Ovary (tissue), 10 donors: ENCODE results near the gene TAS2R38. TPM values are rescaled to one million over a fixed set of nuclear protein-coding genes. Genes with fewer than 3 reads are reported as not detected.

Experiments
- DNase-seq, 5 donors: peaks; one replicate each; pipeline ENCODE4 v3.0.0-alpha.2; 2019 to 2020
- H3K27ac ChIP-seq, 2 donors: fragments of 200-600 bp; one replicate each; pipeline versions ENCODE4 v1.5.1 to v1.8.0; 2019 to 2022
- H3K27me3 ChIP-seq: fragments of 200-600 bp; one replicate; pipeline ENCODE4 v1.8.0; 2022
- H3K36me3 ChIP-seq: fragments of 200-600 bp; sonication (generic); one replicate; pipeline ENCODE4 v1.5.1; 2019
- H3K4me1 ChIP-seq: one replicate; pipeline ENCODE4 v1.8.1; 2013; ENCODE audit warnings: mild to moderate bottlenecking, moderate library complexity; ENCODE audit not compliant: insufficient read depth
- H3K4me3 ChIP-seq: fragments of 200-600 bp; sonication (generic); one replicate; pipeline ENCODE4 v1.5.1; 2017
- H3K9me3 ChIP-seq, 2 donors: fragments of 200-600 bp in 1 of 2; sonication (generic) in 1 of 2; one replicate each; pipeline versions ENCODE4 v1.5.1 to v1.8.1; 2013 to 2019; ENCODE audit warnings: mild to moderate bottlenecking in 1 of 2, moderate library complexity in 1 of 2
- EP300 ChIP-seq: sonication (generic); formaldehyde crosslinking; IDR thresholded peaks from one replicate; pipeline ENCODE4 v1.6.1; 2017; ENCODE audit warnings: antibody characterized with exemption
- POLR2A ChIP-seq: fragments of 450-650 bp; IDR thresholded peaks from one replicate; pipeline ENCODE4 v1.6.1; 2017; ENCODE audit warnings: antibody characterized with exemption, mild to moderate bottlenecking, moderate library complexity
- WGBS, 3 donors: extraction: QIAGEN DNeasy Blood & Tissue Kit in 1 of 3; methylation state at CpG; one replicate each; pipeline versions ENCODE4 v1.1.5 to v1.1.7; 2013 to 2017; 5-methylcytosine and 5-hydroxymethylcytosine counted together
- intact Hi-C, 4 donors: fragments of 100-400 bp; cut with DNase I; formaldehyde crosslinking; loops; one replicate each; pipeline versions ENCODE4 v1.11.0 to v1.15.1; 2022 to 2023
- long read RNA-seq, 3 donors: library from polyadenylated mRNA in 2 of 3; unstranded in 2 of 3; transcript quantifications; one replicate each; pipeline ENCODE4 v2.0.0 and lab custom pipeline, GENCODE V29; 2021 to 2026
- polyA plus RNA-seq, 2 donors: library from polyadenylated mRNA; stranded (reverse); fragments of 200-250 nt in 1 of 2; fragments of 350-450 nt in 1 of 2; fragmentation: Illumina TruSeq in 1 of 2; extraction: RNeasy Lipid Tissue Mini Kit (QIAGEN cat#74804) in 1 of 2; gene quantifications; one replicate each; pipeline ENCODE4 v1.2.3, GENCODE V29; 2013 to 2014
- total RNA-seq, 7 donors: library from RNA; depleted of rRNA in 2 of 7; stranded (reverse); fragments of >200 nt in 2 of 7; fragmentation: NEBNext Ultra II Directional in 3 of 7; extraction: Animal tissue kit (Norgen Biotek cat#: 25700) in 3 of 7; gene quantifications; one replicate each; pipeline versions ENCODE4 v1.1.0 to v1.2.4, GENCODE V29; 2016 to 2023
- TF ChIP-seq, protein P1 (sequence below), 3 donors: fragments of 450-650 bp in 2 of 3; fragments of 200-600 bp in 1 of 3; IDR thresholded peaks; one replicate each; pipeline versions ENCODE4 v1.5.1 to v1.8.0; 2016 to 2022; ENCODE audit warnings: antibody characterized with exemption in 3 of 3, mild to moderate bottlenecking in 1 of 3
- donor health status: DM: no; HTN: no; CAD: no; lungs with moderate emphysema.
- donor health status: DM: no; HTN: no; CAD: no.
- donor health status: Bipolar disorder and iron deficiency.
- donor health status: DM: yes; HTN: yes; CAD: no.
- donor health status: DM: no; HTN: no; CAD: no.
- donor health status: DM: yes; HTN: yes; CAD: no.

Gene TAS2R38
- not detected for total RNA-seq
- not detected for polyA plus RNA-seq
- long read RNA-seq, donor 1 = 0 reads
- long read RNA-seq, donor 2 = 0 reads
- long read RNA-seq, donor 3 = 0 reads

GRCh38 chr7:141973673-141974072, at the start of gene TAS2R38:
TSS of gene TAS2R38 (minus strand) at chr7:141973773. CDS start at chr7:141973689, 84 bp downstream.
- no peak for TF ChIP-seq POLR2A
- TF ChIP-seq, protein P1, sequence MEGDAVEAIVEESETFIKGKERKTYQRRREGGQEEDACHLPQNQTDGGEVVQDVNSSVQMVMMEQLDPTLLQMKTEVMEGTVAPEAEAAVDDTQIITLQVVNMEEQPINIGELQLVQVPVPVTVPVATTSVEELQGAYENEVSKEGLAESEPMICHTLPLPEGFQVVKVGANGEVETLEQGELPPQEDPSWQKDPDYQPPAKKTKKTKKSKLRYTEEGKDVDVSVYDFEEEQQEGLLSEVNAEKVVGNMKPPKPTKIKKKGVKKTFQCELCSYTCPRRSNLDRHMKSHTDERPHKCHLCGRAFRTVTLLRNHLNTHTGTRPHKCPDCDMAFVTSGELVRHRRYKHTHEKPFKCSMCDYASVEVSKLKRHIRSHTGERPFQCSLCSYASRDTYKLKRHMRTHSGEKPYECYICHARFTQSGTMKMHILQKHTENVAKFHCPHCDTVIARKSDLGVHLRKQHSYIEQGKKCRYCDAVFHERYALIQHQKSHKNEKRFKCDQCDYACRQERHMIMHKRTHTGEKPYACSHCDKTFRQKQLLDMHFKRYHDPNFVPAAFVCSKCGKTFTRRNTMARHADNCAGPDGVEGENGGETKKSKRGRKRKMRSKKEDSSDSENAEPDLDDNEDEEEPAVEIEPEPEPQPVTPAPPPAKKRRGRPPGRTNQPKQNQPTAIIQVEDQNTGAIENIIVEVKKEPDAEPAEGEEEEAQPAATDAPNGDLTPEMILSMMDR (IDR thresholded peaks at IDR 0.05) = no peak
- no peak for TF ChIP-seq EP300
- Histone ChIP-seq H3K36me3 (no peaks in the 10 kb centered on the region), H3K4me1 (no peaks in the 10 kb centered on the region), H3K27me3 (no peaks in the 10 kb centered on the region), H3K9me3 (no peaks in the 10 kb centered on the region), H3K4me3 (no peak within 1 kb of the TSS), H3K27ac (no peak within 1 kb of the TSS)
- intact Hi-C loops = no loop called here
- no peak for DNase-seq
- WGBS, 3 donors = 84 to 88% (median 85%) methylated on average over 7 of the region's 7 CpGs

DNA sequence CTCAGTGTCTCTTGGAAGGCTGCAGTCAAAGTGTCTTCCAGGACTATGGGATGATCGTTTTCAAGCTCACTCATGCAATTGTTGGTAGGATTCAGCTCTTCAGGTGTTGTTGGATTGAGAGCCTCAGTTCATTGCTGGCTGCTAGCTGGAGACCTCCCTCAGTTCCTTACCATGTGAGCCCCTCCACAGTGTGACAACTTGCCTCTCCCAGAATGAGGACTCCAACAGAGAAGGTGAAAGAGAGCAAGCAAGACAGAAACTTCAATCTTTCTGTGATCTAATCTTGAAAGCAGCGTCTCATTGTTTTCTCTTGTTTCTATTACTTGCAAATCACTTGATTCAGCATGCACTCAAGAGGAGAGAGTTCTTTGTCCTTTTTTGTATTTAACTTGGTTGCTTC, 44.6 kb upstream of the TAS2R38 start:
- 71 to 82% (median 72%) methylated on average over 2 of the region's 2 CpGs for WGBS, 3 donors

GRCh38 chr7:142017451-142017850, 43.9 kb upstream of the TAS2R38 start:
- Histone ChIP-seq H3K4me1 (no peaks in the 10 kb centered on the region), H3K27me3 (no peaks in the 10 kb centered on the region), H3K4me3 (no peak overlapping the region), H3K36me3 (no peaks in the 10 kb centered on the region), H3K9me3 (no peaks in the 10 kb centered on the region), H3K27ac (no peak overlapping the region)
- intact Hi-C loops = no loop called here
- 82 to 87% (median 84%) methylated on average over 3 of the region's 3 CpGs for WGBS, 3 donors
- TF ChIP-seq POLR2A = no peak
- no peak for TF ChIP-seq EP300
- TF ChIP-seq, protein P1 (IDR thresholded peaks at IDR 0.05) = no peak
- no peak for DNase-seq

More for the DNA sequence above, 44.6 kb upstream of the TAS2R38 start:
- TF ChIP-seq POLR2A (no peak), EP300 (no peak)
- TF ChIP-seq, protein P1 (IDR thresholded peaks at IDR 0.05) = no peak
- no peak for DNase-seq
- H3K9me3 ChIP-seq = no peaks in the 10 kb centered on the region
- H3K27me3 ChIP-seq = no peaks in the 10 kb centered on the region
- no peak overlapping the region for H3K27ac ChIP-seq
- intact Hi-C loops = no loop called here
- no peak overlapping the region for H3K4me3 ChIP-seq
- no peaks in the 10 kb centered on the region for H3K4me1 ChIP-seq
- no peaks in the 10 kb centered on the region for H3K36me3 ChIP-seq

DNA sequence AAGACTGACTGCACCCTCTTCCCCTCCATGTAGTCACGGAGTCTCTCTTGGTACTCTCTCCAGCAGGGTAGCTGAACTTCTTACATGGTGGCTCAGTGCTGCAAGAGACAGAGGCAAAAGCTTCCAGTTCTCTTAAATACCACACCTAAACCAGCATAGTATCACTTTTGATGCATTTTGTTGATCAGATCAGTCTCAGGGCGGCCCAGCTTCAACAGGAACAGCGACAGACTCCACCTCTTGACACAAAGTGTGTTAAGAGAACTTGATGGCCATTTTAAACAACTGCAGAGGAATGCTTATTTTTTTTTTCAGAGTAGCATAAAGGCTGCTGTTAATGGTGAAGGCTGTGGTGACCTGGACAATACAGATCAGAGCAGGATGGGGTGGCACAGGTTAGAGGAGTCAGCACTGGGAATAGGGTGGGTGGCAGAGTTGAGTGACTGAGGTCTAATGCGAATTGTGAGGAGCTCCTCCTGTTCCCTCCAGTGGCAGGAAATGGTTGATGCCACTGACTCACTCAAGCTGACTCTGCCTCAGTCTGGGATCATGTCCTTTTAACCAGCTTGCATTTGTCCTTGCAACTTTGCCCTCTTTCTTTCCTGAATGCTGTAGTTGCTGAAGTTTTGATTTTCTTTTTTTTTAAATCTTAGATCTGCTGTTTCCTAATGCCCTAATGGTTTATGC, 39.4 kb upstream of the TAS2R38 start:
- 81 to 84% (median 82%) methylated on average over 4 of the region's 4 CpGs for WGBS, 3 donors
- H3K27ac ChIP-seq = no peak overlapping the region
- intact Hi-C loops = loop anchor here in 1 of 4 donors (5.0 kb wide), 1 partner anchor 94 kb away; no protein-coding TSS in a partner anchor
- H3K4me3 ChIP-seq = no peak overlapping the region
- TF ChIP-seq POLR2A = no peak
- TF ChIP-seq, protein P1 (IDR thresholded peaks at IDR 0.05) = no peak
- no peak for DNase-seq
- no peaks in the 10 kb centered on the region for H3K9me3 ChIP-seq
- no peaks in the 10 kb centered on the region for H3K36me3 ChIP-seq
- H3K27me3 ChIP-seq = no peaks in the 10 kb centered on the region
- H3K4me1 ChIP-seq = no peaks in the 10 kb centered on the region
